Muscle layer of colon (tissue), 2 donors: Measurements from ENCODE around the gene CNGB1.
"Not testable (repeated sequence)": the region's sequence is repeated elsewhere in the genome, so short reads cannot be mapped to it uniquely, and the experiment has no call there.

ENCODE experiments used
- H3K27ac ChIP-seq: one replicate; pipeline ENCODE4 v1.7.0; 2013; ENCODE audit warnings: low read depth, mild to moderate bottlenecking, low read length, moderate library complexity
- H3K27me3 ChIP-seq, 2 donors: one replicate each; pipeline ENCODE4 v1.7.0; 2013; ENCODE audit warnings: low read length in 2 of 2, mild to moderate bottlenecking in 2 of 2; ENCODE audit not compliant: insufficient read depth in 2 of 2, control insufficient read depth in 1 of 2
- H3K36me3 ChIP-seq: one replicate; pipeline ENCODE4 v1.7.0; 2013; ENCODE audit warnings: mild to moderate bottlenecking, low read length; ENCODE audit not compliant: insufficient read depth
- H3K4me1 ChIP-seq: one replicate; pipeline ENCODE4 v1.7.0; 2013; ENCODE audit warnings: mild to moderate bottlenecking, low read length; ENCODE audit not compliant: insufficient read depth
- H3K4me3 ChIP-seq, 2 donors: one replicate each; pipeline ENCODE4 v1.7.0; 2013; ENCODE audit warnings: low read length in 2 of 2, low read depth in 1 of 2, mild to moderate bottlenecking in 1 of 2, moderate library complexity in 1 of 2
- H3K9ac ChIP-seq: one replicate; pipeline ENCODE4 v1.7.0; 2013; ENCODE audit warnings: low read length
- H3K9me3 ChIP-seq: one replicate; pipeline ENCODE4 v1.7.0; 2013; ENCODE audit warnings: mild to moderate bottlenecking, low read length
- donor health status: abdominal sarcoma.
- donor health status: Adenocarcinoma of cecum.

CNGB1 gene

DNA sequence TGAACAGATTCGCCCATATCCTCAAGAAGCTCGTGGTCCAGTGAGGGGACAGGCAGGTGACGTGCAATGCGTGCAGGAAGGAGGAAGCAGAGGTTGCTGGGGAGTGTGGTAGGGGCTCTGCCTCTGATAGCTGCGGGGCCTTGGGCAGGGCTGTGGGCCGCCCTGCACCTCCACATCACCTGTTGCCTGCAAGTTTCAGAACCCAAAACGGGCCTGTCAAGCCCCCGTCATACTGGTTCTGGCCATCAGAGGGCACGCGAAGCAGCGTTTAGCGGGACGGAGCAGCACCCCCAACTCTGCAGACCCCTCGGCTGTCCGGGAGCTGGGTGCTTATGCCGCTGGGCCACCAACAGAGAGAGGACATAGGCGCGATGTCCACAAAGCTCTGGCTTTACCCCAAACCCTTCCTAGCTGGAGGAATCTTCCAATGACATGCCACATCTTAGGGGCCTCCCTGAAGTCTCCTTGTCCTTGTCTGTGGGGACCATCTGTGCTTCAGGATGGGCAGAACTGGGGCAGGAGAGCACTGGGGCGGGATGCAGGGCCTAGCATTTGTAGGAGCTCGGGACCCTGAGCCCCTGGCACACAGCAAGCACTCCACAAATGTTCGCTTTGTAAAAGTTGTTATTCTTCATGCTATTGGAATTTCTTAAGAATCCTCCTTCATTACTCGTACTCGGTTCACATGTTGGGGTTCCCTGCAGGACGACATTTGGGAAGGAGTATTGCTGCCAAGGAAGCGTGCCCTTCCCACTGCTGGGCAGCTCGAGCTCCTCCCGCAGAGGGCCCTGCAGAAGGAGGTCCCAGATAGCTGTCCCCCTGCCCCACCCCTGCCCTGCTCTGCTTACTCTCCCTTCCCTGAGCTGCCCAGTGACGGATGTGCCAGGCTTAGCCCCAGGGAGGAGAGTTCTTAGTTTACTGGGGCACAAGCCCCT, 64.3 kb downstream of the CNGB1 start:
- Histone ChIP-seq H3K27me3 (peaks cover 0 to 3% of the 10 kb centered on the region in 2 donors), H3K9me3 (no peaks in the 10 kb centered on the region), H3K4me3 (no peak overlapping the region), H3K36me3 (no peaks in the 10 kb centered on the region), H3K9ac (no peak overlapping the region), H3K4me1 (no peaks in the 10 kb centered on the region), H3K27ac (no peak overlapping the region)

DNA sequence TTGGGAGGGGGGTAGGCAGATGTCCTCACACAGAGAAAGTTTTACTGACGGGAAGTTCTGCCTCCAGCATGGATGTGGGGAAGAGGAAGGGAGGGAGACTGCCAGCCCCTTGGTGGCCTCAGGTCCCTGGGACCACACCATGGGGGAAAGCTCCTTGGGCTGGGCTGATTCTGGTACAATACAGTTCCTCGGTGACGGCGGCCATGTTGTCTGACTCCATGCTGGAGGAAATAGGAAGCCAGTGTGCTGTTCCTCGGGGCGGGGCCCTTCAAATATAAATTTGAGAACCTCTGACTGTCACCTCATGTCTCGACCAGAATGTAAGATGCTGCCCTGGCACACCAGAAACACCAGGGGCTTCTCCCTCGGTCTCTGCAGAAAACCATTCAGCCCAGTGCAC, 66.8 kb downstream of the CNGB1 start:
- Histone ChIP-seq H3K27me3 (peaks cover 0 to 9% of the 10 kb centered on the region in 2 donors), H3K36me3 (no peaks in the 10 kb centered on the region), H3K27ac (no peak overlapping the region), H3K4me1 (no peaks in the 10 kb centered on the region), H3K9me3 (no peaks in the 10 kb centered on the region), H3K9ac (no peak overlapping the region), H3K4me3 (no peak overlapping the region)

DNA sequence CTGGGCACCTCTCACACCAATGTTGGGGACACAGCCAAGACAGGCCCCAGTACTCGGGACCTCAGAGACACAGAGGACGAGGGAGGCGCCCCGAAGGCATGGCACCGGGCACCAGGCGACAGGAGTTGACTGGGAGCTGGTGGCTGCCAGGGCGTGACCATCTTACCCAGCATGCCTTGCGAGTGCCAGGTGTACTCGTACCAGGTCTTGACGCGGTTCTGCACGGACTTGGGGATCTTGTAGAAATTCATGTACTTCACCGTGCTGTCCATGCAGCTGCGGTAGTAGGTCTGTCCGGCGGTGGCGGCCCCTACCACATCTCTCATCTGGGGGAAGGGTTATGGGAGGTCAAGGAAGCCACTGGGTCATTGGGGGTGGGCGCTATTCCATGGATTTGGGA, 67.3 kb downstream of the CNGB1 start:
- Histone ChIP-seq H3K9ac (no peak overlapping the region), H3K4me1 (no peaks in the 10 kb centered on the region), H3K27me3 (peaks cover 0 to 9% of the 10 kb centered on the region in 2 donors), H3K9me3 (no peaks in the 10 kb centered on the region), H3K27ac (no peak overlapping the region), H3K36me3 (no peaks in the 10 kb centered on the region), H3K4me3 (no peak overlapping the region)

GRCh38 chr16:57901480-57902069, 69.4 kb downstream of the CNGB1 start:
- Histone ChIP-seq H3K4me1 (no peaks in the 10 kb centered on the region), H3K9ac (no peak overlapping the region), H3K9me3 (no peaks in the 10 kb centered on the region), H3K27me3 (peaks cover 0 to 9% of the 10 kb centered on the region in 2 donors), H3K27ac (no peak overlapping the region), H3K36me3 (no peaks in the 10 kb centered on the region), H3K4me3 (no peak overlapping the region)

GRCh38 chr16:57900796-57901479, 70.0 kb downstream of the CNGB1 start:
- Histone ChIP-seq H3K27me3 (peaks cover 0 to 9% of the 10 kb centered on the region in 2 donors), H3K27ac (no peak overlapping the region), H3K9me3 (no peaks in the 10 kb centered on the region), H3K4me3 (no peak overlapping the region), H3K36me3 (no peaks in the 10 kb centered on the region), H3K9ac (no peak overlapping the region), H3K4me1 (no peaks in the 10 kb centered on the region)

- Histone ChIP-seq H3K9me3 (no peaks in the 10 kb centered on the region), H3K4me1 (no peaks in the 10 kb centered on the region), H3K27ac (no peak overlapping the region), H3K9ac (no peak overlapping the region), H3K36me3 (no peaks in the 10 kb centered on the region), H3K4me3 (no peak overlapping the region), H3K27me3 (peaks cover 0 to 9% of the 10 kb centered on the region in 2 donors)
Measured at GRCh38 chr16:57899771-57900661, 70.9 kb downstream of the CNGB1 start.

DNA sequence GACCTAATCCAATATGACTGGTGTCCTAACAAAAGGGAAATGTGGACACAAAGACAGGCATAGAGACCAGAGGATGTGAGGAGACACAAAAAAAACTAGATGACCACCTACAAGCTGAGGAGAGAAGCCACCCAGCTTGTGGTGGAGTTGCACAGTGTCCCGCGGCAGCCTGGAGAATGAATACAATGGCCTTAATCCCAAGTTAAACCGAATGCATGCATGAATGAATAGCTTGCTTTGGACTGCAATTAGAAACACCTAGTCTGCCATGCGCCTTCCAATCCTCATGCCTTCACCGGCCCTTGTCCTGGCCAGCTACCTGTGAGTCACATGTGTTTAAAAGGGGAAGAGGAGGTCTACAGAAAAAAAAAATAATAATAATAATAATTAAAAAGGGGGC, 72.0 kb downstream of the CNGB1 start:
- Histone ChIP-seq H3K27ac (no peak overlapping the region), H3K36me3 (no peaks in the 10 kb centered on the region), H3K4me3 (no peak overlapping the region), H3K27me3 (peaks cover 0 to 5% of the 10 kb centered on the region in 2 donors), H3K9ac (no peak overlapping the region), H3K9me3 (no peaks in the 10 kb centered on the region), H3K4me1 (no peaks in the 10 kb centered on the region)

GRCh38 chr16:57897996-57898395, 72.9 kb downstream of the CNGB1 start:
- Histone ChIP-seq H3K27ac (no peak overlapping the region), H3K9me3 (no peaks in the 10 kb centered on the region), H3K9ac (no peak overlapping the region), H3K4me3 (no peak overlapping the region), H3K36me3 (no peaks in the 10 kb centered on the region), H3K27me3 (peaks cover 0 to 5% of the 10 kb centered on the region in 2 donors), H3K4me1 (no peaks in the 10 kb centered on the region)

- H3K27me3 ChIP-seq, result peaks cover 0 to 5% of the 10 kb centered on the region in 2 donors
- H3K4me3 ChIP-seq, result no peak overlapping the region
- no peaks in the 10 kb centered on the region for H3K36me3 ChIP-seq
- no peaks in the 10 kb centered on the region for H3K4me1 ChIP-seq
- H3K27ac ChIP-seq, result no peak overlapping the region
- H3K9me3 ChIP-seq, result no peaks in the 10 kb centered on the region
- H3K9ac ChIP-seq, result no peak overlapping the region
Measured at GRCh38 chr16:57897053-57897784, 73.7 kb downstream of the CNGB1 start.

DNA sequence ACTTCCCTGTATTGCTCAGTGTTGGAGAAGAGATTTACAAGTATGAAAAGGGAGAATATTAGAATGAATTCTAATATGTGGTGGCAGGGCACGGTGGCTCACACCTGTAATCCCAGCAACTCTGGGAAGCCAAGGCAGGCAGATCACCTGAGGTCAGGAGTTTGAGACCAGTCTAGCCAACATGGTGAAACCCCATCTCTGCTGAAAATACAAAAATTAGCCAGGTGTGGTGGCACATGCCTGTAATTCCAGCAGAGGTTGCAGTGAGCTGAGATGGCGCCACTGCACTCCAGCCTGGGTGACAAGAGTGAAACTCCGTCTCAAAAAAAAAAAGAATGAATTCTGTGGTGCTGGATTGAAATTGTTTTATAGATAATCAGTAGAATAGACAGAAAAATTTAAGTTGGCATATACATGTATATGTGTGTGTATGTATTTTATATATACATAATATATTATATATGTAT, 75.8 kb downstream of the CNGB1 start:
- H3K36me3 ChIP-seq, H3K27ac ChIP-seq, H3K4me3 ChIP-seq, H3K4me1 ChIP-seq, H3K27me3 ChIP-seq, H3K9me3 ChIP-seq, H3K9ac ChIP-seq: not testable (repeated sequence)
